Breast epithelium (tissue), 4 donors: ENCODE data around the gene KRCC1. TPM values are rescaled to one million over a fixed set of nuclear protein-coding genes. Genes with fewer than 3 reads are reported as not detected.

Experiments
- DNase-seq, 2 donors: peaks; one replicate each; pipeline ENCODE4 v3.0.0-alpha.2; 2019; ENCODE audit warnings: low spot score in 2 of 2
- H3K27ac ChIP-seq, 2 donors: fragments of 200-600 bp; sonication (generic) in 1 of 2; one replicate each; pipeline ENCODE4 v1.5.1; 2016 to 2019; ENCODE audit warnings: mild to moderate bottlenecking in 1 of 2
- H3K27me3 ChIP-seq, 2 donors: fragments of 200-600 bp; sonication (generic) in 1 of 2; one replicate each; pipeline versions ENCODE4 v1.5.1 to v1.6.0; 2017 to 2019; ENCODE audit warnings: control low read depth in 1 of 2, mild to moderate bottlenecking in 1 of 2
- H3K36me3 ChIP-seq: fragments of 200-600 bp; one replicate; pipeline ENCODE4 v1.5.1; 2019
- H3K4me1 ChIP-seq, 2 donors: fragments of 200-600 bp; sonication (generic); one replicate each; pipeline ENCODE4 v1.5.1; 2016 to 2019; ENCODE audit warnings: control low read depth in 1 of 2
- H3K4me3 ChIP-seq, 3 donors: fragments of 200-600 bp; sonication (generic); 1 replicate in 2 of 3; 2 replicates in 1 of 3; pipeline ENCODE4 v1.5.1; 2016 to 2019; ENCODE audit warnings: mild to moderate bottlenecking in 3 of 3, moderate library complexity in 2 of 3
- H3K9me3 ChIP-seq, 2 donors: fragments of 200-600 bp; sonication (generic) in 1 of 2; one replicate each; pipeline ENCODE4 v1.5.1; 2016 to 2019; ENCODE audit warnings: control low read depth in 1 of 2
- CTCF ChIP-seq, 3 donors: fragments of 450-650 bp; IDR thresholded peaks; one replicate each; pipeline ENCODE4 v1.5.1; 2016 to 2017; ENCODE audit warnings: antibody characterized with exemption in 3 of 3, mild to moderate bottlenecking in 3 of 3, moderate library complexity in 3 of 3
- POLR2A ChIP-seq: fragments of 450-650 bp; IDR thresholded peaks from one replicate; pipeline ENCODE4 v1.6.1; 2016; ENCODE audit warnings: antibody characterized with exemption, mild to moderate bottlenecking, moderate library complexity
- POLR2AphosphoS5 ChIP-seq, 3 donors: sonication (generic); formaldehyde crosslinking; IDR thresholded peaks; one replicate each; pipeline ENCODE4 v1.6.1; 2017; ENCODE audit warnings: antibody characterized with exemption in 3 of 3
- intact Hi-C: fragments of 100-400 bp; cut with DNase I; formaldehyde crosslinking; loops from one replicate; pipeline ENCODE4 v1.15.1; 2023; ENCODE audit warnings: low total_unique reads
- total RNA-seq, 3 donors: library from RNA; depleted of rRNA; stranded (reverse); fragments of >200 nt; gene quantifications; one replicate each; pipeline ENCODE4 v1.1.0, GENCODE V29; 2016

KRCC1 gene
- total RNA-seq, 3 donors from 2014 or later: 34.1 to 44.8 (median 39.2) TPM

GRCh38 chr2:88016960-88017779 lies 38.4 kb downstream of the KRCC1 start:
- no peaks in the 10 kb centered on the region for H3K27me3 ChIP-seq
- no peaks in the 10 kb centered on the region for H3K4me1 ChIP-seq
- TF ChIP-seq POLR2AphosphoS5 (IDR thresholded peaks at IDR 0.05) (no peak), CTCF (IDR thresholded peaks at IDR 0.05) (no peak), POLR2A (no peak)
- no peaks in the 10 kb centered on the region for H3K9me3 ChIP-seq
- H3K27ac ChIP-seq: peak overlapping the region; percentile 88 to 89
- no peaks in the 10 kb centered on the region for H3K36me3 ChIP-seq
- peak overlapping the region; percentile 46 to 74 (median 65) for H3K4me3 ChIP-seq
- DNase-seq: peak in 1 of 2 donors; percentile 22
- intact Hi-C loops: no loop called here

DNA sequence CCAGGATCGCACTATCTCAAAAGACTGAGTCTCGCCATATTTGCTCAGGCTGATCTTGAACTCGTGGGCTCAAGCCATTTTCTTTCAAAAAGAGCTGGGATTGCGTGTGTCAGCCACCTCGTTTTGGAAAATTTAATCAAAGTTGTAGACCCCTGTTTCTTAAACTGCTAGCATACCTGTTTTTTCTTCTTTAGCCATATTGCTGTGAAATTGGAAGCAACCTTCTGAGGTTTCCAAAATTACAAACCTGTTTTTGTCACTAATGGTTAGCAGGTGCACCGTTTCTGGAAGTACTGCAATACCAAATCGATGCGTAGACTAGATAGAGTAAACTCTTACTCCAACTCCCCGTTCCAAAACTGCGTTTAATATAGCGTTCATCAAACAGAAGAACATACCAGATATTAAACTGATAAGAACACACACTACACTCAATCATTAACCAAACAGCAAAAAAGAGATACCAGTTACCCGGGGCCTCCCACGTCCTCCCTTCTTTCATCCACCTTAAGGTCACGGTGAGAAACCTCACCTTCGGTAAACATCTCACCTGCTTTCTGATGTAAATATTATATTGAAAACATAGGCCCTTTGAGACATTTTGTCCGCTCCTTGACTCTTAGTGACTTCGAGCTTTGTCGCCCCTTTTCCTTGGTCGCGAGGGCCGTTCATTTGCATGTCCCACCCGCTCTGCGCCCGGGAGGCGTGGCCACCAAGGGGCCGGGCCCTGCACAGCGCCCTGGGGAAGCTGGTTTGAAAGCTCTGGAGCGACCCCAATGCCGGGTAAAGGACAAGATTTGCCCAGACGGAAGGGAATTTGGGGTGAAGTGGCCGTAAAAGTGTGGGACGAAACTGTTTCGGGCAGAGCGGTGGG lies 39.3 kb downstream of the KRCC1 start, which contains the start of gene RNU2-63P:
RNU2-63P (minus strand) TSS at position 462 of the 874 bp plus-strand sequence.
- intact Hi-C loops: no loop called here
- Histone ChIP-seq H3K9me3 (no peaks in the 10 kb centered on the region), H3K27ac (peak within 1 kb of the TSS; percentile 88 to 89), H3K27me3 (no peaks in the 10 kb centered on the region), H3K36me3 (no peaks in the 10 kb centered on the region), H3K4me3 (peak within 1 kb of the TSS; percentile 46 to 74 (median 65)), H3K4me1 (no peaks in the 10 kb centered on the region)
- peak; percentile 64 to 65 for DNase-seq
- TF ChIP-seq POLR2AphosphoS5 (IDR thresholded peaks at IDR 0.05) (peak; percentile 23 to 82 (median 79)), POLR2A (no peak)

DNA sequence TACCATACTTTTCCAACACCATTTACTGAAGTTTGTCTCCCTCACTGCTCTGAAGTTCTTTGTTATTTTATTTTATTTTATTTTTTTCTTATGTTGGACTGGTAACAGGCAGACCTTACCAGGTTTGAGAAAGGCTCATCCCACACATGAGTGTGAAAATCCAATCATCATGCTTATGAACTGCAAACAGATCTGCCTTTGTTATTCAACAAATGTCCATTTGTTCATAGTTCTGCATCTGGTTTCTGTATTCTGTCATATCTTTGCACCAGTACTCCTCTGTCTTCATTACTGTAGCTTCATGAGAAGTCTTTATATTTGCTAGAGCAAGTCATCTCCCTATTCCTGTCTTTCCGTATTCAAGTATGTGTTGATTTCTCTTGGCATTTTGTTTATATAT lies 44.6 kb downstream of the KRCC1 start:
- no peaks in the 10 kb centered on the region for H3K9me3 ChIP-seq
- H3K27ac ChIP-seq: peak overlapping the region in 1 of 2 donors; percentile 15
- no peaks in the 10 kb centered on the region for H3K27me3 ChIP-seq
- H3K36me3 ChIP-seq: no peaks in the 10 kb centered on the region
- no peak overlapping the region for H3K4me3 ChIP-seq
- DNase-seq: no peak
- intact Hi-C loops: no loop called here
- TF ChIP-seq POLR2AphosphoS5 (IDR thresholded peaks at IDR 0.05) (no peak), POLR2A (no peak), CTCF (IDR thresholded peaks at IDR 0.05) (no peak)
- H3K4me1 ChIP-seq: no peaks in the 10 kb centered on the region

DNA sequence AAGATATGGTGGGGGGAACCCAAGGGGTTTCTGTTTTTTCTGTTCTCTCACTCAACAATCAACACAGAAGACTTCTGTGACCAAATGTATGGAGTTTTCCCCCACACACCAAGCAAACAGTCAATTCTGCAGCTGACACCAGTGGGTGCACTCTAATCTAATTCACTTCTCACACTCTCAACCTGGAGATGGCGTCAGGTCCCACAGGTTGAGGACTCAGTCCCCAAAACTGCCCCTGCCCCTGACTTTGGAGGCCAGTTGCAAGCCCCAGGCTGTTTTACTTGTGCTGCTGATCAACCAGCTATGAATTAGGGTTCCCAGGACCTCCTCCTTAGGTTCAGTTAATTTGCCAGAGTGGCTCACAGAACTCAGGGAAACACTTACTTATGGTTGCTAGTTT lies 45.4 kb downstream of the KRCC1 start:
- no peak for DNase-seq
- H3K27ac ChIP-seq: no peak overlapping the region
- H3K4me1 ChIP-seq: no peaks in the 10 kb centered on the region
- no peaks in the 10 kb centered on the region for H3K9me3 ChIP-seq
- H3K27me3 ChIP-seq: no peaks in the 10 kb centered on the region
- no peaks in the 10 kb centered on the region for H3K36me3 ChIP-seq
- no peak overlapping the region for H3K4me3 ChIP-seq
- no peak for TF ChIP-seq POLR2A
- no peak for TF ChIP-seq CTCF (IDR thresholded peaks at IDR 0.05)
- no peak for TF ChIP-seq POLR2AphosphoS5 (IDR thresholded peaks at IDR 0.05)
- intact Hi-C loops: no loop called here

DNA sequence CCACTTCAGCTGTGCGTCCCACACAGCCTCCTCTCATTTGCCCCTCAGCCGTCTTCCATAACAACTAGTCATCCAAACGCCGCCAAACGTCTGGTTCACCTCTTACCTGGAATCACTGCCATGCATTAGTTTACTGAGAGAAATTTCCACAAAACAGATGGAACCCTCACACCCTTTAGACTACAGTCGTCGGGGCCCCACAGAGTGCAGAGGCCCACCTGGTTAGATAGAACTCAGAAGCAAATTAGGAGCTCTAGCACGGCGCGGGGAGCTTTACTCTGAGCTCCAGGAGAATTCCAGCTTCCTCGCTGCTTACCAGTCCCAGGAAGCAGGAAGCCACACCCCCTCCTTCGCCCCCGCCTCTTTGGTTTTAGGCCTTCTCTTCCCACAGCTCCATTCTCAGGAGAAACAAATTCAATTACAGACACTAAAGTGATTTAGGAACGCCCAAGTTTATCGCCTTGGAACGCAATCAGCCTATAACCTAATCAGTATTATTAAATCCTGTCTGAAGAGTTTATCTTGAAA lies 48.6 kb downstream of the KRCC1 start:
- Histone ChIP-seq H3K36me3 (no peaks in the 10 kb centered on the region), H3K27ac (no peak overlapping the region), H3K27me3 (no peaks in the 10 kb centered on the region), H3K4me1 (no peaks in the 10 kb centered on the region), H3K4me3 (no peak overlapping the region), H3K9me3 (no peaks in the 10 kb centered on the region)
- no peak for DNase-seq
- TF ChIP-seq CTCF (IDR thresholded peaks at IDR 0.05) (no peak), POLR2AphosphoS5 (IDR thresholded peaks at IDR 0.05) (no peak), POLR2A (no peak)
- intact Hi-C loops: no loop called here
